ENCODE results near the gene ABO. TPM values are rescaled to one million over a fixed set of nuclear protein-coding genes. Genes with fewer than 3 reads are reported as not detected.

ABO gene
- total RNA-seq, result not detected in 2 replicates

DNA sequence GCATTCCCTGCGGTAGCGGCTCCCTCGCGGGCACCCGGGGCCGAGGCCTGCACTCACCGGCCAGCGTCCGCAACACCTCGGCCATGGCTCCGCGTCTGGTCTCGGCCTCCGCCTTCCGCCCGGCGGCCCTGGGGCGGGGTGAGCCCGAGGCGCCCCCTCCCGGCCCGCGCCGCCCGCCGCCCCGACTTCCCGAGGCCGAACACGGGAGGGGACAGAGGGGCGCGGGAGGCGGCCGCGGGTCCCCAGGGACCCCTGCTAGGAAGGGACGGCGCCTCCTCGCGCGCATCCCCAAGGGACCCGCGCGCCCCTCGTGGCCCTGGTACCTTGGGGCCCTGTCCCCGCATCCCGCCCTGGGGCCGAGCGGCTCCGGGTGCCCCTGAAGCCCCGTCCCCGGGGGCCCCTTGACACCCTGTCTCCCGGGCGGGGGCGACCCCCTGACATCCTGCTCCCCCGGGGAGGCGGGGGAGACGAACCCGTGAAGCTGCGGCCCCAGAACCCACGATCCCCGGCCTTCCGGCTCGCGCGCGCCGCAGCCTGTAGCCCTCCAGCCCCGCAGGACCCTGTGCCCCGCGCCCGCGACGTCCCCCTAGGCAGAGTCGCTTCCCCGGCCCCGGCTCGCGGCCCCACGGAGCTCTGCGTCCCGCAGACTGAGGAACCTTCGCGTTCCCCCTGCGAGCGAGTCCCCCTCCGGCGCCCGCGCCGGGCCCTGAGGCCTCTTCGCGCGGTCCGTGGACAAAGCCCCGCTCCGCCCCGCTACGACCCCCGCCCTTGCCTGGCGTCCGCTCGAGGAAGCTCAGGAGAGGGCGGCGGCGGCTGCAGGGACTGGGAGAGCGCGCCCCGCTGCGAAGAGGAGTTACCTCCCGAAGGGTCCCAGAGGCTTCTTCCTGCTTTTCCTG, at the start of gene ABO:
TSS of gene ABO (minus strand) at position 97 of the 896 bp plus-strand sequence.

DNA sequence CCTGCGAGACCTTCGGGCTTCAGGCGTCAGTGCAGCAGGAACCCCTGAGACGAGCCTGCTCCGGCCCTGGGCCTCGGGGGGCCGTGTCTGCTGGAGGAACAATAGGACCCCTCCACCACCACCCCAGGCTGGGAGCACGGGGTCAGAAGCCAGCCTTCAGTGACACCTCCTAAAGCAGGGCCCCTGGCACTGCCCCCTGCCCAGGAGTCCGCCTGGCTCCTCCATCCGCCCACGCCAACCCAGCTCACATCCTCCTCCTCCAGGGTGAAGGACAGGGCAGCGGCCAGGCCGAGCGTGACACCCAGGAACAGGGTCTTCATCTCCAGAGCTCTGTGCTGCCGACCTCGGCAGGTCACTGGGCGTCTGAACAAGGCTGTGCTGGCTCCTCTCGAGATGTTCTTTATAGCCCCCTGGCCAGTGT, 66.1 kb downstream of the ABO start, which contains the start of gene OBP2B:
TSS of gene OBP2B (minus strand) at position 371 of the 421 bp plus-strand sequence. CDS start at position 320, 51 bp downstream.

Other genes with a start within 250 kb of the ABO start
- gene GTF3C5, start 244.2 kb downstream of the ABO start, total RNA-seq, result 28.7 and 33.3 TPM in 2 replicates
- gene CEL, start 213.2 kb downstream of the ABO start, total RNA-seq, result 0.32 and 0.34 TPM in 2 replicates
- 20.2 and 20.4 TPM in 2 replicates for gene RALGDS, start 154.0 kb downstream of the ABO start, total RNA-seq
- gene GBGT1, start 111.3 kb downstream of the ABO start, total RNA-seq, result 1.3 and 5.7 TPM in 2 replicates
- gene OBP2B, start 66.0 kb downstream of the ABO start, total RNA-seq, result not detected in 2 replicates
- 7.4 and 8.1 TPM in 2 replicates for gene SURF6, start 61.0 kb upstream of the ABO start, total RNA-seq
- gene MED22, start 72.9 kb upstream of the ABO start, total RNA-seq, result 9.9 and 21.4 TPM in 2 replicates
- 2,604 and 3,068 TPM in 2 replicates for gene RPL7A, start 73.0 kb upstream of the ABO start, total RNA-seq
- 32.8 and 43.2 TPM in 2 replicates for gene SURF1, start 81.3 kb upstream of the ABO start, total RNA-seq
- gene SURF2, start 81.3 kb upstream of the ABO start, total RNA-seq, result 13.9 and 14.6 TPM in 2 replicates
- 354 and 359 TPM in 2 replicates for gene SURF4, start 100.9 kb upstream of the ABO start, total RNA-seq
- gene STKLD1, start 101.2 kb upstream of the ABO start, total RNA-seq, result 0.69 and 0.95 TPM in 2 replicates
- 14.7 and 20.8 TPM in 2 replicates for gene REXO4, start 142.8 kb upstream of the ABO start, total RNA-seq
- 2.5 and 3.3 TPM in 2 replicates for gene ADAMTS13, start 147.2 kb upstream of the ABO start, total RNA-seq
- 7.6 and 8.8 TPM in 2 replicates for gene CACFD1, start 184.8 kb upstream of the ABO start, total RNA-seq
- gene SLC2A6, start 203.9 kb upstream of the ABO start, total RNA-seq, result 4.3 and 5.7 TPM in 2 replicates
- not detected in 2 replicates for gene MYMK, start 249.8 kb upstream of the ABO start, total RNA-seq